ENCODE data around the gene RAB38. TPM values are rescaled to one million over a fixed set of nuclear protein-coding genes. Genes with fewer than 3 reads are reported as not detected.

The RAB38 gene
- total RNA-seq, 1 donor from 2014 or later = 192 TPM

DNA sequence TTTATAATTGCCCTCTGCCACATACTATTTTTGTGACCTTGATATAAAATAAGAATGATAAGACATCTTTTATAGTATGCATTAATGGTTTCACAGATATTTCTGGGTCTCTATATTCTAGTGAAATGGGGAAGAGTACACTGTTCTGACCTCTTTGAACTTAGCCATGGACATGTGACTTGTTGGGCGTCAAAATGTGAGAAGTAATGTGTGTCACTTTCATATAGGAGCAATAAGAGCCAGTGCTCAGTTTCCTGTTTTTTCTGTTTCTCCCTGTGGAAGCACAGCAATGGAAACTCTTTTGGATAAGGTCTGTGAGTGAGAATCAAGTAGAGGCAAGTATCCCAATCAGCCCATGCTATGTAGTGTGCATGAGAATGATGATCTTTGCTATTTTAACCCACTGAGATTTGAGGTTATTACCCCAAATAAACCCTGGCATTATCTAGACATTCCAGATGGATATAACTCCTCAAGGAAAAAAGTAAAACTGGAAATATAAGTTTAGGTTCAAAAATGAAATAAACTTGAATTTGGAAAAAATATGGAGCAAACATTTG lies 60.7 kb downstream of the RAB38 start:
- DNase-seq (ENCODE audit: low read depth) (no peak), FAIRE-seq (no peak)
- Histone ChIP-seq H3K36me3 (ENCODE audit: control insufficient read depth, insufficient read depth, low read length) (peaks cover 9% of the 10 kb centered on the region), H3K27me3 (ENCODE audit: control insufficient read depth, insufficient read depth, low read length) (no peaks in the 10 kb centered on the region), H3K4me3 (ENCODE audit: low read depth, low read length) (no peak overlapping the region)
- TF ChIP-seq, protein P1, sequence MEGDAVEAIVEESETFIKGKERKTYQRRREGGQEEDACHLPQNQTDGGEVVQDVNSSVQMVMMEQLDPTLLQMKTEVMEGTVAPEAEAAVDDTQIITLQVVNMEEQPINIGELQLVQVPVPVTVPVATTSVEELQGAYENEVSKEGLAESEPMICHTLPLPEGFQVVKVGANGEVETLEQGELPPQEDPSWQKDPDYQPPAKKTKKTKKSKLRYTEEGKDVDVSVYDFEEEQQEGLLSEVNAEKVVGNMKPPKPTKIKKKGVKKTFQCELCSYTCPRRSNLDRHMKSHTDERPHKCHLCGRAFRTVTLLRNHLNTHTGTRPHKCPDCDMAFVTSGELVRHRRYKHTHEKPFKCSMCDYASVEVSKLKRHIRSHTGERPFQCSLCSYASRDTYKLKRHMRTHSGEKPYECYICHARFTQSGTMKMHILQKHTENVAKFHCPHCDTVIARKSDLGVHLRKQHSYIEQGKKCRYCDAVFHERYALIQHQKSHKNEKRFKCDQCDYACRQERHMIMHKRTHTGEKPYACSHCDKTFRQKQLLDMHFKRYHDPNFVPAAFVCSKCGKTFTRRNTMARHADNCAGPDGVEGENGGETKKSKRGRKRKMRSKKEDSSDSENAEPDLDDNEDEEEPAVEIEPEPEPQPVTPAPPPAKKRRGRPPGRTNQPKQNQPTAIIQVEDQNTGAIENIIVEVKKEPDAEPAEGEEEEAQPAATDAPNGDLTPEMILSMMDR (IDR thresholded peaks at IDR 0.05; ENCODE audit: insufficient read depth, low read length, severe bottlenecking) = no peak

DNA sequence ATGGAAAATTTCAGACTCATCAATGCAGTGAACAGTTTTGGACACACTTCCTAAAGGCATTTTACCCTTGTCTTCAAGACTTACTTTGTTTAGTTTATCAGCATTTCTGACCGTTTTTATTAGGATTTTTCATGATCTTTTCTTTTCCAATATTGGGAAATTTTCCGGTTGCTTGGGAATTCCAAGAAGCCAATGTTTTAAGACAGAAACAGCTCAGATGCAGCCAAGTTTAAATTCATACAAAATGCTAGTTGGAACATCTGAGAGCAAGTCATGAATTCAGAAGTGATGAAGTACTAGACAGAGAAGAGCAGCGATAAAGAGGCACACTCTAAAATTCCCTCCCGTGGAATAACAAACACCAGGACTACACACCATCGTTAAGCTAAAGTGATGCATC lies 68.6 kb downstream of the RAB38 start:
- TF ChIP-seq, protein P1 (IDR thresholded peaks at IDR 0.05; ENCODE audit: insufficient read depth, low read length, severe bottlenecking) = no peak
- no peaks in the 10 kb centered on the region for H3K36me3 ChIP-seq (ENCODE audit: control insufficient read depth, insufficient read depth, low read length)
- no peak for DNase-seq (ENCODE audit: low read depth)
- no peak for FAIRE-seq
- no peak overlapping the region for H3K4me3 ChIP-seq (ENCODE audit: low read depth, low read length)
- no peaks in the 10 kb centered on the region for H3K27me3 ChIP-seq (ENCODE audit: control insufficient read depth, insufficient read depth, low read length)

DNA sequence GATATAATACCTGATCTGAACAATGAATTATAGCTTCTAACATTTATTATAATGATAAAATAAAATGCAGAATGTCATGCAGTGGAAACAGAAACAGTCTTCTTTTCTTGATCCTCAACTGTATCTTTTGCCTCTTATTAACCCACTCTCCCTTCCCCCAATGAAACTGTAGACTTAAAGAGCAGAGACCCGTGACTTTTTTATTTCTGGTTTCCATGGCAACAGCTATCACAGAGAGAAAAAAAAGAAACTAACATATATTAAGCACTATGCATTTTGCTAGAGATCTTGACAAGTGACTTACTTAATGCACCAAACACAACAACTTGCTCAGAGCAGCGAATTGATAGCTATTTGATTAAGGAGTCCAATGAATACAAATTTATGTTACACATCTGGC lies 69.3 kb downstream of the RAB38 start:
- H3K27me3 ChIP-seq (ENCODE audit: control insufficient read depth, insufficient read depth, low read length) = no peaks in the 10 kb centered on the region
- no peak for FAIRE-seq

DNA sequence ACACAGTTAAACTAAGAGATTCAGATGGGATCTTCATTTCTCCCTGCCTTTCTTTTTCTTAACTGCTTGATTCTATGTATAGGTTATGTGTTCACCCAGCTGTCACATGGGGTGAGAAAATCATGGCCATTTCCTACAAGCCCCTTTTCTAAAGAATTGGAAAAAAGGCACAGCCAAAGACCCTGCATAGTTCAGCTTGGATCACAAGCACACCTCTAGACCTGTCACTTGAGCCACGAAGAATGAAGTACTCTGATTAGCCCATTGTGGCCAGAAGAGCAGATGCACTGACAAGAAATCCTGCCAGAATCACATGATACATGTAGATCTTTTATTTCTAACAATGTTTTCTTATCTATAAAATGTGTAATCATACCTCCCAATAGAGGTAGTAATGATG lies 69.7 kb downstream of the RAB38 start:
- Histone ChIP-seq H3K36me3 (ENCODE audit: control insufficient read depth, insufficient read depth, low read length) (no peaks in the 10 kb centered on the region), H3K4me3 (ENCODE audit: low read depth, low read length) (no peak overlapping the region), H3K27me3 (ENCODE audit: control insufficient read depth, insufficient read depth, low read length) (no peaks in the 10 kb centered on the region)
- no peak for DNase-seq (ENCODE audit: low read depth)
- TF ChIP-seq, protein P1 (IDR thresholded peaks at IDR 0.05; ENCODE audit: insufficient read depth, low read length, severe bottlenecking) = no peak
- FAIRE-seq = no peak

More for the DNA sequence above, 69.3 kb downstream of the RAB38 start:
- no peaks in the 10 kb centered on the region for H3K36me3 ChIP-seq (ENCODE audit: control insufficient read depth, insufficient read depth, low read length)
- TF ChIP-seq, protein P1 (IDR thresholded peaks at IDR 0.05; ENCODE audit: insufficient read depth, low read length, severe bottlenecking) = no peak
- no peak overlapping the region for H3K4me3 ChIP-seq (ENCODE audit: low read depth, low read length)
- no peak for DNase-seq (ENCODE audit: low read depth)

DNA sequence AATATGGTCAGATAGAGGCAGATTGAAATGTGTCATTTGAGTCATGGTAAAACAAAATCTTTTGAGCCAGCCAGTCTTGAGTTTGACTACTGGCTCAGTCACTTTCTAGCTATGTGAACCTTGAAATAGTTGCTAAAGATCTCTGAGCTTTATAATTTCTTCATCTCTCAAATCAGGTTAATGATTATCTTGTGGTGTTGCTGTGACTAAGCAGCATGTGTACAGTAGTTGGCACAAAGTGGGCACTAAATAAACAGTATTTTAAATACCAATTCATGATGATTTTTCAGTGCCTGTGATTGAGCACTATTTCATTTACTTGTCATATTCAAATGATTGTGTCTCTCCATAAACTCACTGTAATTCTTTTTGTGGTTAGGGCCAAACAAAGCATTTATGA lies 70.8 kb downstream of the RAB38 start:
- Histone ChIP-seq H3K4me3 (ENCODE audit: low read depth, low read length) (no peak overlapping the region), H3K36me3 (ENCODE audit: control insufficient read depth, insufficient read depth, low read length) (no peaks in the 10 kb centered on the region), H3K27me3 (ENCODE audit: control insufficient read depth, insufficient read depth, low read length) (no peaks in the 10 kb centered on the region)
- TF ChIP-seq, protein P1 (IDR thresholded peaks at IDR 0.05; ENCODE audit: insufficient read depth, low read length, severe bottlenecking) = no peak
- FAIRE-seq (no peak), DNase-seq (ENCODE audit: low read depth) (peak; percentile 83)

Data from bronchial epithelial cell (primary cell).